ENCODE data around the gene DLGAP4.

The DLGAP4 gene

GRCh38 chr20:36275011-36275410, 31.1 kb upstream of the DLGAP4 start:
- DNase-seq (ENCODE audit: low read depth in 2 of 2), result no peak

- no peak for DNase-seq (ENCODE audit: low read depth in 2 of 2)
Observed at GRCh38 chr20:36275441-36276189, 30.5 kb upstream of the DLGAP4 start.

GRCh38 chr20:36277546-36277945, 28.6 kb upstream of the DLGAP4 start:
- DNase-seq (ENCODE audit: low read depth in 2 of 2), result no peak

- DNase-seq (ENCODE audit: low read depth in 2 of 2), result no peak
Observed at GRCh38 chr20:36279362-36279761, 26.8 kb upstream of the DLGAP4 start.

- DNase-seq (ENCODE audit: low read depth in 2 of 2), result no peak
Observed at GRCh38 chr20:36279776-36280175, 26.4 kb upstream of the DLGAP4 start.

GRCh38 chr20:36281785-36282380, 24.3 kb upstream of the DLGAP4 start:
- DNase-seq (ENCODE audit: low read depth in 2 of 2), result no peak

GRCh38 chr20:36284751-36285150, 21.4 kb upstream of the DLGAP4 start:
- DNase-seq (ENCODE audit: low read depth in 2 of 2), result no peak

GRCh38 chr20:36285746-36286447, 20.2 kb upstream of the DLGAP4 start:
- no peak for DNase-seq (ENCODE audit: low read depth in 2 of 2)

- no peak for DNase-seq (ENCODE audit: low read depth in 2 of 2)
Observed at GRCh38 chr20:36297656-36298055, 8.5 kb upstream of the DLGAP4 start.

- DNase-seq (ENCODE audit: low read depth in 2 of 2), result no peak
Observed at GRCh38 chr20:36298061-36298460, 8.1 kb upstream of the DLGAP4 start.

GRCh38 chr20:36298795-36299339, 7.3 kb upstream of the DLGAP4 start:
- DNase-seq (ENCODE audit: low read depth in 2 of 2), result no peak

- DNase-seq (ENCODE audit: low read depth in 2 of 2), result no peak
Observed at GRCh38 chr20:36299459-36299858, 6.7 kb upstream of the DLGAP4 start.

GRCh38 chr20:36301359-36302119, 4.6 kb upstream of the DLGAP4 start:
- no peak for DNase-seq (ENCODE audit: low read depth in 2 of 2)

GRCh38 chr20:36303020-36303595, 3.0 kb upstream of the DLGAP4 start:
- no peak for DNase-seq (ENCODE audit: low read depth in 2 of 2)

GRCh38 chr20:36303831-36304230, 2.3 kb upstream of the DLGAP4 start:
- DNase-seq (ENCODE audit: low read depth in 2 of 2), result no peak

- no peak for DNase-seq (ENCODE audit: low read depth in 2 of 2)
Observed at GRCh38 chr20:36304786-36305495, 1.2 kb upstream of the DLGAP4 start.

GRCh38 chr20:36306553-36307411, 643 bp downstream of the DLGAP4 start:
- no peak for DNase-seq (ENCODE audit: low read depth in 2 of 2)

GRCh38 chr20:36307412-36308325, 1.5 kb downstream of the DLGAP4 start:
- no peak for DNase-seq (ENCODE audit: low read depth in 2 of 2)

GRCh38 chr20:36308353-36308752, 2.2 kb downstream of the DLGAP4 start:
- no peak for DNase-seq (ENCODE audit: low read depth in 2 of 2)
